SK-N-SH treated with all-trans-retinoic acid at 6 μM for 48 hours (cell line): ENCODE data around the gene NRXN3.

Experiments
- ATAC-seq: fragments of 200-7000 bp; cut with Tn5 transposase; 3 replicates; pipeline ENCODE4 v1.9.1; 2020; ENCODE audit warnings: mild to moderate bottlenecking, moderate library complexity
- BACH2 ChIP-seq: fragments of 250-450 bp; sonication (Bioruptor Pico); IDR thresholded peaks from 2 replicates; pipeline ENCODE4 v1.9.0; 2021; ENCODE audit warnings: mild to moderate bottlenecking, borderline replicate concordance
- CREB5 ChIP-seq: fragments of 250-450 bp; sonication (Bioruptor Pico); IDR thresholded peaks from 2 replicates; pipeline ENCODE4 v1.5.1; 2020; ENCODE audit warnings: low read depth, mild to moderate bottlenecking, moderate library complexity
- CSDC2 ChIP-seq: fragments of 250-450 bp; sonication (Bioruptor Pico); IDR thresholded peaks from 2 replicates; pipeline ENCODE4 v1.5.0; 2020; ENCODE audit warnings: mild to moderate bottlenecking, moderate library complexity
- CSRNP3 ChIP-seq: fragments of 250-450 bp; sonication (Bioruptor Pico); IDR thresholded peaks from 2 replicates; pipeline ENCODE4 v1.5.1; 2021; ENCODE audit warnings: mild to moderate bottlenecking, moderate library complexity
- ESRRG ChIP-seq: fragments of 250-450 bp; sonication (Bioruptor Pico); IDR thresholded peaks from 2 replicates; pipeline ENCODE4 v1.6.1; 2021; ENCODE audit warnings: mild to moderate bottlenecking
- GLIS3 ChIP-seq: fragments of 250-450 bp; sonication (Bioruptor Pico); IDR thresholded peaks from 2 replicates; pipeline ENCODE4 v1.5.0; 2020; ENCODE audit warnings: mild to moderate bottlenecking, moderate library complexity
- ISL1 ChIP-seq: fragments of 250-450 bp; sonication (Bioruptor Pico); IDR thresholded peaks from 2 replicates; pipeline ENCODE4 v2.1.2; 2022; ENCODE audit warnings: mild to moderate bottlenecking, moderate library complexity
- OSR1 ChIP-seq: fragments of 250-450 bp; sonication (Bioruptor Pico); IDR thresholded peaks from 2 replicates; pipeline ENCODE4 v1.8.0; 2022; ENCODE audit warnings: moderate library complexity, mild to moderate bottlenecking, inconsistent platforms
- PATZ1 ChIP-seq: fragments of 250-450 bp; sonication (Bioruptor Pico); IDR thresholded peaks from 2 replicates; pipeline ENCODE4 v1.8.0; 2020; ENCODE audit warnings: mild to moderate bottlenecking, moderate library complexity, borderline replicate concordance
- POU6F1 ChIP-seq: fragments of 250-450 bp; sonication (Bioruptor Pico); IDR thresholded peaks from 2 replicates; pipeline ENCODE4 v1.8.0; 2021; ENCODE audit warnings: low read depth, mild to moderate bottlenecking, moderate library complexity, borderline replicate concordance
- PPARA ChIP-seq: fragments of 250-450 bp; sonication (Bioruptor Pico); IDR thresholded peaks from 2 replicates; pipeline ENCODE4 v1.5.0; 2020; ENCODE audit warnings: mild to moderate bottlenecking, borderline replicate concordance
- RARB ChIP-seq: fragments of 250-450 bp; sonication (Bioruptor Pico); IDR thresholded peaks from 2 replicates; pipeline ENCODE4 v1.8.0; 2021; ENCODE audit warnings: mild to moderate bottlenecking, moderate library complexity
- SNAI2 ChIP-seq: fragments of 250-450 bp; sonication (Bioruptor Pico); IDR thresholded peaks from 2 replicates; pipeline ENCODE4 v1.5.0; 2020; ENCODE audit warnings: mild to moderate bottlenecking, moderate library complexity
- TCF4 ChIP-seq: fragments of 250-450 bp; sonication (Bioruptor Pico); IDR thresholded peaks from 2 replicates; pipeline ENCODE4 v1.8.0; 2021; ENCODE audit warnings: mild to moderate bottlenecking, moderate library complexity, borderline replicate concordance
- TSHZ2 ChIP-seq: fragments of 250-450 bp; sonication (Bioruptor Pico); IDR thresholded peaks from 2 replicates; pipeline ENCODE4 v1.5.0; 2020; ENCODE audit warnings: mild to moderate bottlenecking, moderate library complexity
- ZC3H10 ChIP-seq: fragments of 250-450 bp; sonication (Bioruptor Pico); IDR thresholded peaks from 2 replicates; pipeline ENCODE4 v1.5.1; 2021; ENCODE audit warnings: mild to moderate bottlenecking, moderate library complexity
- ZFP3 ChIP-seq: fragments of 250-450 bp; sonication (Bioruptor Pico); IDR thresholded peaks from 2 replicates; pipeline ENCODE4 v1.5.0; 2020; ENCODE audit warnings: mild to moderate bottlenecking, moderate library complexity
- ZFP30 ChIP-seq: fragments of 450-650 bp; formaldehyde crosslinking; IDR thresholded peaks from 2 replicates; pipeline ENCODE4 v1.5.0; 2022; ENCODE audit warnings: mild to moderate bottlenecking, moderate library complexity
- ZNF565 ChIP-seq: fragments of 450-650 bp; formaldehyde crosslinking; conservative IDR thresholded peaks from 2 replicates; pipeline ENCODE4 v1.5.0; 2020; ENCODE audit warnings: low read depth, mild to moderate bottlenecking, moderate library complexity
- ZNF70 ChIP-seq: fragments of 450-650 bp; formaldehyde crosslinking; IDR thresholded peaks from 2 replicates; pipeline ENCODE4 v1.5.0; 2020; ENCODE audit warnings: mild to moderate bottlenecking, moderate library complexity

The NRXN3 gene

GRCh38 chr14:78207414-78207813 is 37.2 kb downstream of the NRXN3 start:
- TF ChIP-seq RARB (CRISPR knock-in tag) (no peak), PATZ1 (CRISPR knock-in tag) (no peak), ZC3H10 (no peak), PPARA (CRISPR knock-in tag) (no peak), CREB5 (CRISPR knock-in tag) (no peak)
- ATAC-seq, result no peak

GRCh38 chr14:78220273-78220672 is 50.1 kb downstream of the NRXN3 start:
- TF ChIP-seq ZFP3 (no peak), TSHZ2 (CRISPR knock-in tag) (no peak), CSDC2 (CRISPR knock-in tag) (no peak), CSRNP3 (CRISPR knock-in tag) (no peak), POU6F1 (CRISPR knock-in tag) (no peak), CREB5 (CRISPR knock-in tag) (no peak), BACH2 (no peak), OSR1 (CRISPR knock-in tag) (no peak), ZNF70 (no peak), SNAI2 (CRISPR knock-in tag) (no peak), GLIS3 (CRISPR knock-in tag) (no peak), ZFP30 (no peak), TCF4 (CRISPR knock-in tag) (no peak), ESRRG (CRISPR knock-in tag) (no peak), ISL1 (CRISPR knock-in tag) (no peak), PATZ1 (CRISPR knock-in tag) (no peak), ZNF565 (CRISPR knock-in tag) (no peak)
- no peak for ATAC-seq
